ENCODE data around the gene PERP. TPM values are rescaled to one million over a fixed set of nuclear protein-coding genes. Genes with fewer than 3 reads are reported as not detected.

PERP gene
- total and polyA plus RNA-seq, 2 donors (not counting 1 experiment from before 2014, with no cell fraction given) = 0.22 to 0.30 TPM

DNA sequence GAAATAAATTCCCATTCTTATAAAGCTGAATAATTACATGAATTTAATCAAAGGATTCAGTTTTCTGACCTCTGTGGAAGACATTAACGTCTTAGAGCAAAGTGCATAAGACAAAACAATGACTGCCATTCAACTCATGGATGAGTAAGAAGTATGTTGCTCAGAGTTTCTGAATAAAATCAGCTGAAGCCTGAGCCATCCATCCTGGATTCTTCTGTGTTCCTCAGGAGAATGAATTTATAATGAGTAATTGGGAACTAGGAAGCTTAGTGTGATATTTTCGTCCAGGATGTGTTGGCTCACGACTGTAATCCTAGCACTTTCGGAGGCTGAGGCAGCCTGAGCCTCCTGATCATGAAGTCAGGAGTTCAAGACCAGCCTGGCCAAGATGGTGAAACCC lies 62.8 kb downstream of the PERP start:
- H4K20me1 ChIP-seq (ENCODE audit: control insufficient read depth, insufficient read depth, low read length, poor library complexity, severe bottlenecking) = no peaks in the 10 kb centered on the region
- peaks cover 0 to 3% (median 3%) of the 10 kb centered on the region in 3 donors for H3K9me3 ChIP-seq (ENCODE audit: control extremely low read depth in 1 of 3, control insufficient read depth in 2 of 3, insufficient read depth in 1 of 3, low read length in 2 of 3)
- Mint-ChIP-seq H3K27ac (no peak overlapping the region), H3K4me3 (no peak overlapping the region), H3K27me3 (peaks cover 17% of the 10 kb centered on the region), H3K4me1 (no peaks in the 10 kb centered on the region), H3K9me3 (ENCODE audit: insufficient read depth) (peaks cover 4% of the 10 kb centered on the region)
- no peak overlapping the region for H2AFZ ChIP-seq (ENCODE audit: insufficient read depth, low read depth, low read length, poor library complexity, severe bottlenecking)
- no peak overlapping the region for H3K4me3 ChIP-seq (ENCODE audit: control extremely low read depth in 1 of 5, extremely low read depth in 1 of 5, insufficient read depth in 1 of 5, low read depth in 2 of 5, low read length in 4 of 5)
- H3K9ac ChIP-seq (ENCODE audit: low read length) = no peak overlapping the region
- TF ChIP-seq, protein P1, sequence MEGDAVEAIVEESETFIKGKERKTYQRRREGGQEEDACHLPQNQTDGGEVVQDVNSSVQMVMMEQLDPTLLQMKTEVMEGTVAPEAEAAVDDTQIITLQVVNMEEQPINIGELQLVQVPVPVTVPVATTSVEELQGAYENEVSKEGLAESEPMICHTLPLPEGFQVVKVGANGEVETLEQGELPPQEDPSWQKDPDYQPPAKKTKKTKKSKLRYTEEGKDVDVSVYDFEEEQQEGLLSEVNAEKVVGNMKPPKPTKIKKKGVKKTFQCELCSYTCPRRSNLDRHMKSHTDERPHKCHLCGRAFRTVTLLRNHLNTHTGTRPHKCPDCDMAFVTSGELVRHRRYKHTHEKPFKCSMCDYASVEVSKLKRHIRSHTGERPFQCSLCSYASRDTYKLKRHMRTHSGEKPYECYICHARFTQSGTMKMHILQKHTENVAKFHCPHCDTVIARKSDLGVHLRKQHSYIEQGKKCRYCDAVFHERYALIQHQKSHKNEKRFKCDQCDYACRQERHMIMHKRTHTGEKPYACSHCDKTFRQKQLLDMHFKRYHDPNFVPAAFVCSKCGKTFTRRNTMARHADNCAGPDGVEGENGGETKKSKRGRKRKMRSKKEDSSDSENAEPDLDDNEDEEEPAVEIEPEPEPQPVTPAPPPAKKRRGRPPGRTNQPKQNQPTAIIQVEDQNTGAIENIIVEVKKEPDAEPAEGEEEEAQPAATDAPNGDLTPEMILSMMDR (IDR thresholded peaks at IDR 0.05) = no peak
- TF ChIP-seq EZH2 (IDR thresholded peaks at IDR 0.05; ENCODE audit: borderline replicate concordance, insufficient read depth, low read depth, low read length, poor library complexity, severe bottlenecking) = no peak
- 97% methylated on average over 3 of the region's 4 CpGs for WGBS (ENCODE audit: insufficient coverage)
- H3K36me3 ChIP-seq (replicated peaks in 1 of 2; ENCODE audit: control extremely low read depth in 1 of 2, control insufficient read depth in 1 of 2, extremely low read depth in 1 of 2, insufficient read depth in 2 of 2, low read length in 1 of 2) = no peaks in the 10 kb centered on the region
- intact Hi-C loops (cut with micrococcal nuclease) = no loop called here
- H3K79me2 ChIP-seq (ENCODE audit: control insufficient read depth, insufficient read depth, low read length) = no peaks in the 10 kb centered on the region
- H3K27me3 ChIP-seq (replicated peaks in 1 of 4; ENCODE audit: control extremely low read depth in 1 of 4, control insufficient read depth in 3 of 4, insufficient read depth in 4 of 4, low read length in 3 of 4) = no peaks in the 10 kb centered on the region
- DNase-seq (no peak), ATAC-seq (ENCODE audit: low read depth) (no peak)
- no peak overlapping the region for H3K4me2 ChIP-seq (replicated peaks; ENCODE audit: low read depth, low read length, poor library complexity, severe bottlenecking)
- ChIA-PET POLR2A (no interaction called here), CTCF (interaction anchor here (0.9 kb wide), 1 partner anchor 455 kb away, joined by 3 read pairs; the partner anchor contains the start of gene NHSL1)
- H3K4me1 ChIP-seq (ENCODE audit: control insufficient read depth in 2 of 2, insufficient read depth in 2 of 2, low read length in 2 of 2) = no peaks in the 10 kb centered on the region
- no peak overlapping the region for H3K27ac ChIP-seq (ENCODE audit: low read length in 2 of 2)

Other genes with a start within 250 kb of the PERP start
- gene TNFAIP3, start 240.2 kb downstream of the PERP start, total RNA-seq = 92.0 and 92.2 TPM in 2 replicates
- gene TNFAIP3, start 240.2 kb downstream of the PERP start, polyA plus RNA-seq = 86.2 and 177 TPM in 2 replicates
- not detected in 2 replicates for gene ARFGEF3, start 54.5 kb upstream of the PERP start, total RNA-seq
- not detected in 2 replicates for gene ARFGEF3, start 54.5 kb upstream of the PERP start, polyA plus RNA-seq
- gene PBOV1, start 111.1 kb upstream of the PERP start, total RNA-seq = not detected in 2 replicates
- not detected in 2 replicates for gene PBOV1, start 111.1 kb upstream of the PERP start, polyA plus RNA-seq